SK-N-SH (cell line): ENCODE data around the gene RAB25.

Experiments
- JUND ChIP-seq: IDR thresholded peaks from 2 replicates; pipeline ENCODE4 v1.4.0; 2012
- POLR2AphosphoS5 ChIP-seq: IDR thresholded peaks from 2 replicates; pipeline ENCODE4 v1.6.1; 2012; ENCODE audit warnings: low read depth, low read length

GRCh38 chr1:156076609-156077429, 15.9 kb downstream of the RAB25 start:
- TF ChIP-seq POLR2AphosphoS5 (no peak), JUND (no peak)
